Activated CD4-positive, alpha-beta memory T cell treated with anti-CD3 and anti-CD28 coated beads, Interleukin-2, amount 10 ng/mL, durations not matched to agents 7 days and 5 days (primary cell): ENCODE results near the gene LIMK1. TPM values are rescaled to one million over a fixed set of nuclear protein-coding genes. Genes with fewer than 3 reads are reported as not detected.

Experiments used
- CTCF ChIA-PET: fragments of 350-600 bp; sonication (Branson Sonifier 250); formaldehyde crosslinking; loops from one replicate; lab custom pipeline; 2021; ENCODE audit warnings: antibody characterized with exemption, inconsistent platforms; lab: Charles Lee
- POLR2A ChIA-PET: fragments of 350-600 bp; sonication (Branson Sonifier 250); formaldehyde crosslinking; loops from one replicate; lab custom pipeline; 2021; ENCODE audit warnings: antibody characterized with exemption; lab: Charles Lee
- DNase-seq: peaks from one replicate; pipeline ENCODE4 v3.0.0-alpha.2; 2020
- H3K27ac Mint-ChIP-seq: one replicate; pipeline ENCODE4 v1.8.0; 2021; ENCODE audit warnings: mild to moderate bottlenecking, mixed read lengths
- H3K27me3 Mint-ChIP-seq: one replicate; pipeline ENCODE4 v1.8.0; 2021; ENCODE audit warnings: mixed read lengths
- H3K36me3 Mint-ChIP-seq: one replicate; pipeline ENCODE4 v1.8.0; 2021; ENCODE audit warnings: low read depth, mixed read lengths
- H3K4me1 Mint-ChIP-seq: one replicate; pipeline ENCODE4 v1.8.0; 2021; ENCODE audit warnings: mixed read lengths
- H3K4me3 Mint-ChIP-seq: one replicate; pipeline ENCODE4 v1.8.0; 2021; ENCODE audit warnings: mild to moderate bottlenecking, mixed read lengths
- H3K9me3 Mint-ChIP-seq: one replicate; pipeline ENCODE4 v1.8.0; 2021; ENCODE audit warnings: mixed read lengths
- total RNA-seq, 2 experiments: library from RNA; stranded (reverse); gene quantifications; one replicate each; pipeline ENCODE4 v1.2.3, GENCODE V29; 2021

LIMK1 gene
- total RNA-seq, 2 experiments from 2014 or later: 22.5 to 26.1 TPM

GRCh38 chr7:74094224-74095101 is 10.9 kb downstream of the LIMK1 start:
- Mint-ChIP-seq H3K27me3 (no peaks in the 10 kb centered on the region), H3K27ac (peak overlapping the region; percentile 97), H3K9me3 (no peaks in the 10 kb centered on the region), H3K4me1 (peaks cover 26% of the 10 kb centered on the region), H3K4me3 (peak overlapping the region; percentile 71), H3K36me3 (peaks cover 17% of the 10 kb centered on the region)
- POLR2A ChIA-PET: interaction anchor here (2.6 to 4.4 kb wide), 2 partner anchors 11 to 80 kb away, joined by 23 to 50 read pairs; partner anchors contain the start of genes EIF4H and LIMK1
- DNase-seq: peak; percentile 86
- CTCF ChIA-PET: interaction anchor here (0.7 to 1.6 kb wide), 2 partner anchors 10 to 26 kb away, joined by 3 read pairs; no protein-coding TSS in a partner anchor

GRCh38 chr7:74095135-74095534 is 11.5 kb downstream of the LIMK1 start:
- ChIA-PET POLR2A (interaction anchor here (2.6 to 4.4 kb wide), 2 partner anchors 12 to 79 kb away, joined by 23 to 50 read pairs; partner anchors contain the start of genes EIF4H and LIMK1), CTCF (interaction anchor here (1.6 kb wide), 1 partner anchor 27 kb away, joined by 3 read pairs; no protein-coding TSS in a partner anchor)
- no peak for DNase-seq
- peak overlapping the region; percentile 71 for H3K4me3 Mint-ChIP-seq
- peaks cover 26% of the 10 kb centered on the region for H3K4me1 Mint-ChIP-seq
- peak overlapping the region; percentile 97 for H3K27ac Mint-ChIP-seq
- H3K9me3 Mint-ChIP-seq: no peaks in the 10 kb centered on the region
- peaks cover 16% of the 10 kb centered on the region for H3K36me3 Mint-ChIP-seq
- H3K27me3 Mint-ChIP-seq: no peaks in the 10 kb centered on the region

GRCh38 chr7:74097937-74098614 is 14.5 kb downstream of the LIMK1 start:
- no peaks in the 10 kb centered on the region for H3K27me3 Mint-ChIP-seq
- no peak overlapping the region for H3K27ac Mint-ChIP-seq
- no peak for DNase-seq
- ChIA-PET CTCF (interaction anchor here (1.2 to 1.4 kb wide), 2 partner anchors 31 to 71 kb away, joined by 3 read pairs; no protein-coding TSS in a partner anchor), POLR2A (interaction anchor here (1.0 to 1.2 kb wide), 2 partner anchors 14 to 77 kb away, joined by 4 to 5 read pairs; partner anchors contain the start of gene LIMK1)
- no peak overlapping the region for H3K4me3 Mint-ChIP-seq
- H3K36me3 Mint-ChIP-seq: peaks cover 20% of the 10 kb centered on the region
- H3K4me1 Mint-ChIP-seq: peaks cover 19% of the 10 kb centered on the region
- H3K9me3 Mint-ChIP-seq: no peaks in the 10 kb centered on the region

GRCh38 chr7:74099031-74099430 is 15.4 kb downstream of the LIMK1 start:
- ChIA-PET POLR2A (no interaction called here), CTCF (interaction anchor here (1.4 kb wide), 1 partner anchor 72 kb away, joined by 3 read pairs; no protein-coding TSS in a partner anchor)
- H3K36me3 Mint-ChIP-seq: peaks cover 20% of the 10 kb centered on the region
- no peaks in the 10 kb centered on the region for H3K27me3 Mint-ChIP-seq
- no peak overlapping the region for H3K4me3 Mint-ChIP-seq
- H3K4me1 Mint-ChIP-seq: peaks cover 10% of the 10 kb centered on the region
- H3K9me3 Mint-ChIP-seq: no peaks in the 10 kb centered on the region
- H3K27ac Mint-ChIP-seq: no peak overlapping the region
- no peak for DNase-seq

- Mint-ChIP-seq H3K4me1 (no peaks in the 10 kb centered on the region), H3K36me3 (peaks cover 20% of the 10 kb centered on the region), H3K27ac (no peak overlapping the region), H3K27me3 (no peaks in the 10 kb centered on the region), H3K4me3 (no peak overlapping the region), H3K9me3 (no peaks in the 10 kb centered on the region)
- POLR2A ChIA-PET: no interaction called here
- CTCF ChIA-PET: no interaction called here
- no peak for DNase-seq
Measured at GRCh38 chr7:74101061-74101681, 17.6 kb downstream of the LIMK1 start.

- Mint-ChIP-seq H3K4me1 (no peaks in the 10 kb centered on the region), H3K9me3 (no peaks in the 10 kb centered on the region), H3K27me3 (no peaks in the 10 kb centered on the region), H3K4me3 (no peak overlapping the region), H3K27ac (no peak overlapping the region), H3K36me3 (peaks cover 10% of the 10 kb centered on the region)
- POLR2A ChIA-PET: interaction anchor here (1.2 kb wide), 1 partner anchor 13 kb away, joined by 4 read pairs; no protein-coding TSS in a partner anchor
- no peak for DNase-seq
- CTCF ChIA-PET: no interaction called here
Measured at GRCh38 chr7:74103219-74103772, 19.7 kb downstream of the LIMK1 start.

GRCh38 chr7:74104702-74105101 is 21.1 kb downstream of the LIMK1 start:
- no peaks in the 10 kb centered on the region for H3K9me3 Mint-ChIP-seq
- H3K27ac Mint-ChIP-seq: no peak overlapping the region
- H3K4me3 Mint-ChIP-seq: no peak overlapping the region
- no peak for DNase-seq
- H3K4me1 Mint-ChIP-seq: no peaks in the 10 kb centered on the region
- peaks cover 11% of the 10 kb centered on the region for H3K36me3 Mint-ChIP-seq
- H3K27me3 Mint-ChIP-seq: no peaks in the 10 kb centered on the region
- ChIA-PET CTCF (interaction anchor here (0.6 to 1.1 kb wide), 2 partner anchors 16 to 78 kb away, joined by 3 read pairs; no protein-coding TSS in a partner anchor), POLR2A (interaction anchor here (1.2 kb wide), 1 partner anchor 11 kb away, joined by 4 read pairs; no protein-coding TSS in a partner anchor)

- no peaks in the 10 kb centered on the region for H3K27me3 Mint-ChIP-seq
- H3K4me3 Mint-ChIP-seq: no peak overlapping the region
- H3K36me3 Mint-ChIP-seq: peaks cover 11% of the 10 kb centered on the region
- CTCF ChIA-PET: no interaction called here
- H3K9me3 Mint-ChIP-seq: no peaks in the 10 kb centered on the region
- POLR2A ChIA-PET: no interaction called here
- DNase-seq: no peak
- no peak overlapping the region for H3K27ac Mint-ChIP-seq
- no peaks in the 10 kb centered on the region for H3K4me1 Mint-ChIP-seq
Measured at GRCh38 chr7:74105992-74106391, 22.4 kb downstream of the LIMK1 start.

- H3K9me3 Mint-ChIP-seq: no peaks in the 10 kb centered on the region
- H3K4me3 Mint-ChIP-seq: no peak overlapping the region
- ChIA-PET CTCF (interaction anchor here (1.1 kb wide), 1 partner anchor 77 kb away, joined by 3 read pairs; no protein-coding TSS in a partner anchor), POLR2A (no interaction called here)
- H3K36me3 Mint-ChIP-seq: peaks cover 12% of the 10 kb centered on the region
- H3K27me3 Mint-ChIP-seq: no peaks in the 10 kb centered on the region
- DNase-seq: no peak
- no peaks in the 10 kb centered on the region for H3K4me1 Mint-ChIP-seq
- H3K27ac Mint-ChIP-seq: no peak overlapping the region
Measured at GRCh38 chr7:74106846-74107245, 23.2 kb downstream of the LIMK1 start.

GRCh38 chr7:74115326-74115725 is 31.7 kb downstream of the LIMK1 start:
- H3K36me3 Mint-ChIP-seq: peaks cover 10% of the 10 kb centered on the region
- no peak overlapping the region for H3K27ac Mint-ChIP-seq
- H3K4me3 Mint-ChIP-seq: no peak overlapping the region
- ChIA-PET CTCF (no interaction called here), POLR2A (interaction anchor here (1.8 kb wide), 1 partner anchor 11 kb away, joined by 4 read pairs; no protein-coding TSS in a partner anchor)
- DNase-seq: no peak
- no peaks in the 10 kb centered on the region for H3K4me1 Mint-ChIP-seq
- no peaks in the 10 kb centered on the region for H3K9me3 Mint-ChIP-seq
- no peaks in the 10 kb centered on the region for H3K27me3 Mint-ChIP-seq

GRCh38 chr7:74116356-74116755 is 32.8 kb downstream of the LIMK1 start:
- Mint-ChIP-seq H3K4me1 (no peaks in the 10 kb centered on the region), H3K27me3 (no peaks in the 10 kb centered on the region), H3K4me3 (no peak overlapping the region), H3K27ac (no peak overlapping the region), H3K9me3 (no peaks in the 10 kb centered on the region), H3K36me3 (peaks cover 10% of the 10 kb centered on the region)
- CTCF ChIA-PET: no interaction called here
- DNase-seq: no peak
- POLR2A ChIA-PET: interaction anchor here (0.7 to 1.8 kb wide), 2 partner anchors 12 to 20 kb away, joined by 3 to 4 read pairs; no protein-coding TSS in a partner anchor

- no peak for DNase-seq
- no peak overlapping the region for H3K4me3 Mint-ChIP-seq
- CTCF ChIA-PET: no interaction called here
- no peaks in the 10 kb centered on the region for H3K27me3 Mint-ChIP-seq
- no peak overlapping the region for H3K27ac Mint-ChIP-seq
- H3K9me3 Mint-ChIP-seq: no peaks in the 10 kb centered on the region
- no peaks in the 10 kb centered on the region for H3K4me1 Mint-ChIP-seq
- POLR2A ChIA-PET: no interaction called here
- H3K36me3 Mint-ChIP-seq: peaks cover 9% of the 10 kb centered on the region
Measured at GRCh38 chr7:74119831-74120230, 36.2 kb downstream of the LIMK1 start.
